ENCODE data around the gene STAT4.

STAT4 gene

DNA sequence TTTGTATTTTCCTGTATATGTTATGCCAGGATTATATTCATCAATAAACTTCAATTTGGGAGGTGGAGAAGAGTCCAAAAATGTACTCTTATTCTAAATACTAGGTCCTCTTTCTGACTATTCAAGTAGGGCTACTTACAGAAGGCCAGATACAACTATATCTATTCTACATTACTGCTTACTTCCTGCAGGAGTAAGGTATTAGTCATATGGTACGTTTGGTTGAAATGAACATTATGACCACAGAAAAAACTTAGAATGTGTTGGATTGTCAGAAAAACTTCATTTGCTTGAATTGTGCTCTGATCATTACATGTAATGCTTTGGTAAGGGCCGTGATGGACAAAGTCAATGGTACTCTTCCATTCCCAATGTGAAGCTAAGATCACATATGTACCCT, 35.0 kb downstream of the STAT4 start:
- TF ChIP-seq, protein P1, sequence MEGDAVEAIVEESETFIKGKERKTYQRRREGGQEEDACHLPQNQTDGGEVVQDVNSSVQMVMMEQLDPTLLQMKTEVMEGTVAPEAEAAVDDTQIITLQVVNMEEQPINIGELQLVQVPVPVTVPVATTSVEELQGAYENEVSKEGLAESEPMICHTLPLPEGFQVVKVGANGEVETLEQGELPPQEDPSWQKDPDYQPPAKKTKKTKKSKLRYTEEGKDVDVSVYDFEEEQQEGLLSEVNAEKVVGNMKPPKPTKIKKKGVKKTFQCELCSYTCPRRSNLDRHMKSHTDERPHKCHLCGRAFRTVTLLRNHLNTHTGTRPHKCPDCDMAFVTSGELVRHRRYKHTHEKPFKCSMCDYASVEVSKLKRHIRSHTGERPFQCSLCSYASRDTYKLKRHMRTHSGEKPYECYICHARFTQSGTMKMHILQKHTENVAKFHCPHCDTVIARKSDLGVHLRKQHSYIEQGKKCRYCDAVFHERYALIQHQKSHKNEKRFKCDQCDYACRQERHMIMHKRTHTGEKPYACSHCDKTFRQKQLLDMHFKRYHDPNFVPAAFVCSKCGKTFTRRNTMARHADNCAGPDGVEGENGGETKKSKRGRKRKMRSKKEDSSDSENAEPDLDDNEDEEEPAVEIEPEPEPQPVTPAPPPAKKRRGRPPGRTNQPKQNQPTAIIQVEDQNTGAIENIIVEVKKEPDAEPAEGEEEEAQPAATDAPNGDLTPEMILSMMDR (IDR thresholded peaks at IDR 0.05) = no peak

GRCh38 chr2:191115391-191115790, 35.4 kb downstream of the STAT4 start:
- TF ChIP-seq, protein P1 (IDR thresholded peaks at IDR 0.05) = no peak

GRCh38 chr2:191114403-191114886, 36.3 kb downstream of the STAT4 start:
- TF ChIP-seq, protein P1 (IDR thresholded peaks at IDR 0.05) = no peak

- TF ChIP-seq, protein P1 (IDR thresholded peaks at IDR 0.05) = no peak
Measured at GRCh38 chr2:191113761-191114160, 37.0 kb downstream of the STAT4 start.

- TF ChIP-seq, protein P1 (IDR thresholded peaks at IDR 0.05) = no peak
Measured at GRCh38 chr2:191112448-191112901, 38.3 kb downstream of the STAT4 start.

- TF ChIP-seq, protein P1 (IDR thresholded peaks at IDR 0.05) = no peak
Measured at GRCh38 chr2:191109888-191110287, 40.9 kb downstream of the STAT4 start.

- TF ChIP-seq, protein P1 (IDR thresholded peaks at IDR 0.05) = no peak
Measured at GRCh38 chr2:191108331-191108730, 42.5 kb downstream of the STAT4 start.

- TF ChIP-seq, protein P1 (IDR thresholded peaks at IDR 0.05) = no peak
Measured at GRCh38 chr2:191105082-191105481, 45.7 kb downstream of the STAT4 start.
